ENCODE results near the gene CTSG. TPM values are rescaled to one million over a fixed set of nuclear protein-coding genes. Genes with fewer than 3 reads are reported as not detected.

Gene CTSG
- total and polyA plus RNA-seq, 10 of the 15 experiments (the other 5 are each of a cell fraction or from before 2014, with no cell fraction given), result not detected

DNA sequence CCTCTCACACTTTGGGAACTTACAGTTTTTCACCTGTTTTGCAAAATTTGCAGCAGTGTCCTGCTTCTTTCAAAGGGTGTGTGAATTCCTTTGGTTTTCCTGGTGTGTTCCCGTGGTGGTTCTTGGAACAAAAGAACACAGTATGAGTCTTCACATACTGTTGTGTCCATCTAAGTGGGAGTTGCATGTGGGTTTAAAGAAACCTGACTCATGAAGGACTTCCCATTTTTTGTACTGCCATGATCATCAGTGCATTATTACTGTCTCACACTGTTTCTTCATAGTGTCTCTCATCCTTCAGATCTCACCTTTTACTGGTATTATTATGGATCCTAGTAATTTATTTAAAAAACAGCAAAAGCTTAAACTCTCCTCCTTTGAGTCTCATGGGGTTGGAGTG is 37.2 kb upstream of the CTSG start:
- H3K4me1 ChIP-seq (ENCODE audit: control insufficient read depth, insufficient read depth, low read length), result peaks cover 19% of the 10 kb centered on the region
- H3K4me2 ChIP-seq (ENCODE audit: control insufficient read depth, insufficient read depth), result no peak overlapping the region
- H3K4me3 ChIP-seq, result no peak overlapping the region
- FAIRE-seq (peak; percentile 41), ATAC-seq (no peak), DNase-seq (ENCODE audit: low read depth, low spot score) (no peak)
- ChIA-PET SMC1A (ENCODE audit: uncharacterized antibody, unreplicated experiment) (interaction anchor here (1.2 to 1.8 kb wide), 2 partner anchors 9 to 44 kb away, joined by 3 to 4 read pairs; no protein-coding TSS in a partner anchor), RAD21 (ENCODE audit: unreplicated experiment) (interaction anchor here (0.7 kb wide), 1 partner anchor 61 kb away, joined by 3 read pairs; no protein-coding TSS in a partner anchor), CTCF (interaction anchor here (1.6 kb wide), 1 partner anchor 66 kb away, joined by 6 read pairs; no protein-coding TSS in a partner anchor), POLR2A (no interaction called here)
- 0% methylated on average over 1 of the region's 1 CpG for WGBS (ENCODE audit: insufficient coverage, insufficient replicate concordance, low lambda C conversion rate, missing lambda C conversion rate)
- intact Hi-C loops (cut with micrococcal nuclease; ENCODE audit: unreplicated experiment) (no loop called here), in situ Hi-C loops (cut with MboI) (no loop called here)
- H3K9ac ChIP-seq (ENCODE audit: control insufficient read depth, insufficient read depth, low read length), result no peak overlapping the region
- TF ChIP-seq IKZF2 (IDR thresholded peaks at IDR 0.05), result no peak
- no peak for TF ChIP-seq BHLHE40 (IDR thresholded peaks at IDR 0.05; ENCODE audit: borderline replicate concordance in 1 of 2, low read depth in 2 of 2, low read length in 1 of 2)
- peak; percentile 44; the same call in 1 of the 2 replicates for TF ChIP-seq SPI1 (IDR thresholded peaks at IDR 0.05; ENCODE audit: borderline replicate concordance, insufficient read depth, low read depth, low read length)
- TF ChIP-seq, protein P1, sequence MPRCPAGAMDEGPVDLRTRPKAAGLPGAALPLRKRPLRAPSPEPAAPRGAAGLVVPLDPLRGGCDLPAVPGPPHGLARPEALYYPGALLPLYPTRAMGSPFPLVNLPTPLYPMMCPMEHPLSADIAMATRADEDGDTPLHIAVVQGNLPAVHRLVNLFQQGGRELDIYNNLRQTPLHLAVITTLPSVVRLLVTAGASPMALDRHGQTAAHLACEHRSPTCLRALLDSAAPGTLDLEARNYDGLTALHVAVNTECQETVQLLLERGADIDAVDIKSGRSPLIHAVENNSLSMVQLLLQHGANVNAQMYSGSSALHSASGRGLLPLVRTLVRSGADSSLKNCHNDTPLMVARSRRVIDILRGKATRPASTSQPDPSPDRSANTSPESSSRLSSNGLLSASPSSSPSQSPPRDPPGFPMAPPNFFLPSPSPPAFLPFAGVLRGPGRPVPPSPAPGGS (IDR thresholded peaks at IDR 0.05; ENCODE audit: borderline replicate concordance, insufficient read depth, low read depth, low read length, poor library complexity, severe bottlenecking), result no peak
- no peaks in the 10 kb centered on the region for H3K79me2 ChIP-seq (ENCODE audit: control insufficient read depth, insufficient read depth, low read length)
- no peak overlapping the region for H3K27ac ChIP-seq (ENCODE audit: control insufficient read depth, insufficient read depth)
- no peak overlapping the region for H2AFZ ChIP-seq (ENCODE audit: control insufficient read depth, low read depth, low read length)
- BruUV-seq (replicated peaks), result no TSS peak
- no peaks in the 10 kb centered on the region for H3K27me3 ChIP-seq (replicated peaks in 1 of 2; ENCODE audit: control insufficient read depth in 2 of 2, insufficient read depth in 2 of 2, low read length in 1 of 2)
- H4K20me1 ChIP-seq (ENCODE audit: control insufficient read depth, insufficient read depth), result no peaks in the 10 kb centered on the region
- H3K9me3 ChIP-seq (replicated peaks; ENCODE audit: control insufficient read depth, insufficient read depth, low read length), result no peaks in the 10 kb centered on the region
- H3K36me3 ChIP-seq (ENCODE audit: control insufficient read depth in 2 of 2, insufficient read depth in 2 of 2, low read length in 1 of 2), result no peaks in the 10 kb centered on the region

DNA sequence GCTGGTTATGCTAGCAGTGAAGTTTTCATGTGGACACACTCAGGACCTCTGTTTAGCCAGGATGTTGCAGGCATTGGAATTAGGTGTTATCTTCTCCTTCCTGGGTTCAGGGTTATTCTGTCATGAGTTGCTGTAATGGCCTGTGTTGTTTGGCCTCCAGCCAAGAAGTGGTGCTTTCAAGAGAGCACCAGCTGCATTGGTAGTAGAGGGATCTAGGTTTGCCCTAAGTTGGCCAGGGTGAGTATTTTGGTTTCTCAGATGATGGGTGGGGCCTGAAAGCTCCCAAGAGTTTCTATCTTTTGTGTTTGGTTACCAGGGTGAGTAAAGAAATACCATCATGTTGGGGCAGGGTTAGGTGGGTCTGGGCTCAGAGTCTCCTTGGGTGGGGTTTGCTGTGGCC is 36.1 kb upstream of the CTSG start:
- in situ Hi-C loops (cut with MboI) (no loop called here), intact Hi-C loops (cut with micrococcal nuclease; ENCODE audit: unreplicated experiment) (no loop called here)
- CTCF ChIA-PET, result interaction anchor here (1.0 kb wide), 1 partner anchor 98 kb away, joined by 3 read pairs; no protein-coding TSS in a partner anchor
- H3K9me3 ChIP-seq (replicated peaks; ENCODE audit: control insufficient read depth, insufficient read depth, low read length), result no peaks in the 10 kb centered on the region
- POLR2A ChIA-PET, result no interaction called here
- SMC1A ChIA-PET (ENCODE audit: uncharacterized antibody, unreplicated experiment), result interaction anchor here (1.3 to 1.8 kb wide), 2 partner anchors 11 to 13 kb away, joined by 3 to 4 read pairs; no protein-coding TSS in a partner anchor
- H3K4me2 ChIP-seq (ENCODE audit: control insufficient read depth, insufficient read depth), result no peak overlapping the region
- H3K4me3 ChIP-seq, result no peak overlapping the region
- BruUV-seq (replicated peaks), result no TSS peak
- FAIRE-seq (no peak), DNase-seq (ENCODE audit: low read depth, low spot score) (no peak), ATAC-seq (no peak)
- H3K79me2 ChIP-seq (ENCODE audit: control insufficient read depth, insufficient read depth, low read length), result no peaks in the 10 kb centered on the region
- H4K20me1 ChIP-seq (ENCODE audit: control insufficient read depth, insufficient read depth), result no peaks in the 10 kb centered on the region
- no peak overlapping the region for H2AFZ ChIP-seq (ENCODE audit: control insufficient read depth, low read depth, low read length)
- no peak overlapping the region for H3K9ac ChIP-seq (ENCODE audit: control insufficient read depth, insufficient read depth, low read length)
- peaks cover 19% of the 10 kb centered on the region for H3K4me1 ChIP-seq (ENCODE audit: control insufficient read depth, insufficient read depth, low read length)
- RAD21 ChIA-PET (ENCODE audit: unreplicated experiment), result no interaction called here
- H3K27me3 ChIP-seq (replicated peaks in 1 of 2; ENCODE audit: control insufficient read depth in 2 of 2, insufficient read depth in 2 of 2, low read length in 1 of 2), result no peaks in the 10 kb centered on the region
- TF ChIP-seq RUNX3 (IDR thresholded peaks at IDR 0.05; ENCODE audit: low read length) (no peak), MEF2A (IDR thresholded peaks at IDR 0.05; ENCODE audit: insufficient read depth, low read depth, low read length) (no peak), SPI1 (IDR thresholded peaks at IDR 0.05; ENCODE audit: borderline replicate concordance, insufficient read depth, low read depth, low read length) (no peak), POU2F2 (IDR thresholded peaks at IDR 0.05; ENCODE audit: borderline replicate concordance, low read depth, low read length) (no peak), SMAD1 (IDR thresholded peaks at IDR 0.05; ENCODE audit: low read depth, partially characterized antibody) (no peak)
- TF ChIP-seq, protein P1 (IDR thresholded peaks at IDR 0.05; ENCODE audit: borderline replicate concordance, insufficient read depth, low read depth, low read length, poor library complexity, severe bottlenecking), result no peak
- H3K36me3 ChIP-seq (ENCODE audit: control insufficient read depth in 2 of 2, insufficient read depth in 2 of 2, low read length in 1 of 2), result no peaks in the 10 kb centered on the region
- H3K27ac ChIP-seq (ENCODE audit: control insufficient read depth, insufficient read depth), result no peak overlapping the region
